Heart left ventricle (tissue), 16 donors: ENCODE results near the gene GDPD1. TPM values are rescaled to one million over a fixed set of nuclear protein-coding genes. Genes with fewer than 3 reads are reported as not detected.

Experiments used
- ATAC-seq, 4 donors: fragments of 200-7000 bp; cut with Tn5 transposase; one replicate each; pipeline ENCODE4 v1.9.1; 2020 to 2022; ENCODE audit warnings: moderate library complexity in 4 of 4, mild to moderate bottlenecking in 3 of 4, moderate number of reproducible peaks in 1 of 4
- DNase-seq, 5 donors: peaks; one replicate each; pipeline ENCODE4 v3.0.0-alpha.2; 2020
- H3K27ac ChIP-seq, 12 donors: fragments of 200-600 bp; sonication (generic) in 4 of 12; one replicate each; pipeline versions ENCODE4 v1.5.0 to v1.8.0; 2016 to 2022; ENCODE audit warnings: mild to moderate bottlenecking in 2 of 12
- H3K27me3 ChIP-seq, 9 donors: fragments of 200-600 bp; sonication (generic) in 2 of 9; one replicate each; pipeline versions ENCODE4 v1.5.1 to v1.8.0; 2016 to 2022; ENCODE audit warnings: mild to moderate bottlenecking in 3 of 9
- H3K36me3 ChIP-seq, 9 donors: fragments of 200-600 bp; sonication (generic) in 2 of 9; one replicate each; pipeline versions ENCODE4 v1.5.0 to v1.8.0; 2018 to 2022; ENCODE audit warnings: mild to moderate bottlenecking in 2 of 9
- H3K4me1 ChIP-seq, 12 donors: fragments of 200-600 bp; sonication (generic) in 4 of 12; one replicate each; pipeline versions ENCODE4 v1.5.0 to v1.8.0; 2016 to 2022; ENCODE audit warnings: mild to moderate bottlenecking in 3 of 12
- H3K4me3 ChIP-seq, 12 donors: fragments of 200-600 bp; sonication (generic) in 4 of 12; one replicate each; pipeline versions ENCODE4 v1.5.0 to v1.8.0; 2017 to 2022; ENCODE audit warnings: mild to moderate bottlenecking in 9 of 12, moderate library complexity in 4 of 12
- H3K9me3 ChIP-seq, 12 donors: fragments of 200-600 bp; sonication (generic) in 4 of 12; one replicate each; pipeline versions ENCODE4 v1.5.0 to v1.8.0; 2016 to 2022; ENCODE audit warnings: mild to moderate bottlenecking in 1 of 12
- POLR2A ChIP-seq, 2 donors: fragments of 450-650 bp; IDR thresholded peaks; one replicate each; pipeline ENCODE4 v1.6.1; 2017; ENCODE audit warnings: antibody characterized with exemption in 2 of 2, mild to moderate bottlenecking in 2 of 2, moderate library complexity in 2 of 2
- WGBS, 4 donors: extraction: QIAGEN DNeasy Blood & Tissue Kit in 2 of 4; methylation state at CpG; one replicate each; pipeline versions ENCODE4 v1.1.5 to v1.1.7; 2013 to 2018; 5-methylcytosine and 5-hydroxymethylcytosine counted together
- intact Hi-C, 10 donors: fragments of 100-400 bp; cut with DNase I; formaldehyde crosslinking; loops; one replicate each; pipeline versions ENCODE4 v1.11.1 to v1.14.2; 2022
- polyA plus RNA-seq, 2 donors: library from polyadenylated mRNA; stranded (reverse); fragments of 200-250 nt; gene quantifications; one replicate each; pipeline ENCODE4 v1.2.3, GENCODE V29; 2013
- total RNA-seq, 9 donors: library from RNA; depleted of rRNA in 2 of 9; stranded (reverse); fragments of >200 nt in 2 of 9; fragmentation: NEBNext Ultra II Directional in 3 of 9; extraction: Animal tissue kit (Norgen Biotek cat#: 25700) in 3 of 9; gene quantifications; one replicate each; pipeline versions ENCODE4 v1.1.0 to v1.2.4, GENCODE V29; 2016 to 2023
- TF ChIP-seq, protein P1 (sequence below), 12 donors: fragments of 200-600 bp; sonication (generic) in 4 of 12; IDR thresholded peaks; one replicate each; pipeline versions ENCODE4 v1.5.0 to v1.8.0; 2018 to 2022; ENCODE audit warnings: antibody characterized with exemption in 12 of 12, mild to moderate bottlenecking in 5 of 12
- donor health status: ischemic (EF 13 %, LVEDD 7.1; RV severe dilation, severe dysfunction).
- donor health status: healthy with polysubstance abuse.
- donor health status: DM: no; HTN: yes; CAD: no.
- donor health status: DM: no; HTN: no; CAD: no.
- donor health status: ischemic (EF 25% LVEDD 6.9; RV normal size, moderate dysfunction).
- donor health status: ischemic (EF 25% LVEDD 5.7; RV mildly dilated, moderate dysfunction).
- donor health status: healthy.
- donor health status: DM: yes; HTN: yes; CAD: no.
- donor health status: ischemic (EF 35%, LVEDD 5.7; RV mildly dilated, moderate dysfunction).
- donor health status: nonischemic (EF 11% LVEDD 7.7; RV severe dilation, severe dysfunction).
- donor health status: DM: yes; HTN: yes; CAD: no.
- donor health status: PGD.
- donor health status: ischemic (EF 29% LVEDD 5.4; RV normal size, mild dysfunction).
- donor health status: nonischemic (EF 23%, LVEDD 6.1; RV moderate dilation, normal function).

Gene GDPD1
- total and polyA plus RNA-seq, 11 donors, result 0.75 to 4.0 (median 2.7) TPM

DNA sequence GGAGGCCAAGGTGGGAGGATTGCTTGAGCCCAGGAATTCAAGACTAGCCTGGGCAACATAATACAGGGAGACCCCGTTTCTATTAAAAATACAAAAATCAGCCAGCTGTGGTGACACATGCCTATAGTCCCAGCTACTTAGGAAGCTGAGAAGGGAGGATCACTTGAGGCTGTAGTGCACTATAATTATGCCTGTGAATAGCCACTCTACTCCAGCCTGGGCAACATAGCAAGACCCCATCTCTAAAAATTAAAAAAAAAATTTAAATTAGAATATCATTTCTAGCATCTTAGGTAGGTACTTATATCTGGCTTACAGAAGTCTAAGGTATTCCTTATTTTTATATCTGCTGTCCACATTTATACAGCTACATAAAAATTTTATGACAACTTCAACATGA is 18.0 kb upstream of the GDPD1 start:
- DNase-seq (no peak), ATAC-seq (no peak)
- Histone ChIP-seq H3K4me3 (no peak overlapping the region), H3K9me3 (no peaks in the 10 kb centered on the region), H3K27me3 (no peaks in the 10 kb centered on the region), H3K27ac (no peak overlapping the region), H3K36me3 (peaks cover 0 to 37% (median 0%) of the 10 kb centered on the region in 9 donors), H3K4me1 (no peaks in the 10 kb centered on the region)
- intact Hi-C loops, result no loop called here
- WGBS, 4 donors, result 92 to 100% (median 96%) methylated on average over 1 of the region's 1 CpG
- TF ChIP-seq POLR2A (IDR thresholded peaks at IDR 0.05), result no peak
- TF ChIP-seq, protein P1, sequence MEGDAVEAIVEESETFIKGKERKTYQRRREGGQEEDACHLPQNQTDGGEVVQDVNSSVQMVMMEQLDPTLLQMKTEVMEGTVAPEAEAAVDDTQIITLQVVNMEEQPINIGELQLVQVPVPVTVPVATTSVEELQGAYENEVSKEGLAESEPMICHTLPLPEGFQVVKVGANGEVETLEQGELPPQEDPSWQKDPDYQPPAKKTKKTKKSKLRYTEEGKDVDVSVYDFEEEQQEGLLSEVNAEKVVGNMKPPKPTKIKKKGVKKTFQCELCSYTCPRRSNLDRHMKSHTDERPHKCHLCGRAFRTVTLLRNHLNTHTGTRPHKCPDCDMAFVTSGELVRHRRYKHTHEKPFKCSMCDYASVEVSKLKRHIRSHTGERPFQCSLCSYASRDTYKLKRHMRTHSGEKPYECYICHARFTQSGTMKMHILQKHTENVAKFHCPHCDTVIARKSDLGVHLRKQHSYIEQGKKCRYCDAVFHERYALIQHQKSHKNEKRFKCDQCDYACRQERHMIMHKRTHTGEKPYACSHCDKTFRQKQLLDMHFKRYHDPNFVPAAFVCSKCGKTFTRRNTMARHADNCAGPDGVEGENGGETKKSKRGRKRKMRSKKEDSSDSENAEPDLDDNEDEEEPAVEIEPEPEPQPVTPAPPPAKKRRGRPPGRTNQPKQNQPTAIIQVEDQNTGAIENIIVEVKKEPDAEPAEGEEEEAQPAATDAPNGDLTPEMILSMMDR (IDR thresholded peaks at IDR 0.05), result no peak

DNA sequence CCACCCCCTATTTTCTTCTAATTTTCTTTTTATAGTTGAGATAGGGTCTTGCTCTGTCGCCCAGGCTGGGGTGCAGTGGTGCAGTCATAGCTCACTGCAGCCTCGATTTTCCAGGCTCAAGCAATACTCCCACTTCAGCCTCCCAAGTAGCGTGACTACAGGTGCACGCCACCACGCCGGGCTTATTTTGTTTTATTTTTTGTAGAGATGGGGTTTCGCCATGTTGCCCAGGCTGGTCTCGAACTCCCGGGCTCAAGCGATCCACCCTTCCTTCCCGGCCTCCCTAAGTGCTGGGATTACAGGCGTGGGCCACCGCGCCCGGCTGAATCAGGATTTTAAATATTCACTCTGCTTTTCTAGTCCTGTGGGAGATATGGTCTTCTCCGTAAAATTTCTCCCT is 941 bp upstream of the GDPD1 start:
- H3K9me3 ChIP-seq, result no peaks in the 10 kb centered on the region
- peaks cover 0 to 15% (median 6%) of the 10 kb centered on the region in 9 donors for H3K36me3 ChIP-seq
- ATAC-seq (no peak), DNase-seq (no peak)
- H3K27me3 ChIP-seq, result no peaks in the 10 kb centered on the region
- H3K4me3 ChIP-seq, result no peak overlapping the region
- peaks cover 0 to 13% (median 0%) of the 10 kb centered on the region in 12 donors for H3K4me1 ChIP-seq
- H3K27ac ChIP-seq, result no peak overlapping the region
- TF ChIP-seq, protein P1 (IDR thresholded peaks at IDR 0.05), result no peak
- TF ChIP-seq POLR2A (IDR thresholded peaks at IDR 0.05), result no peak
- WGBS, 4 donors, result 93 to 97% (median 95%) methylated on average over 16 of the region's 16 CpGs
- intact Hi-C loops, result no loop called here

DNA sequence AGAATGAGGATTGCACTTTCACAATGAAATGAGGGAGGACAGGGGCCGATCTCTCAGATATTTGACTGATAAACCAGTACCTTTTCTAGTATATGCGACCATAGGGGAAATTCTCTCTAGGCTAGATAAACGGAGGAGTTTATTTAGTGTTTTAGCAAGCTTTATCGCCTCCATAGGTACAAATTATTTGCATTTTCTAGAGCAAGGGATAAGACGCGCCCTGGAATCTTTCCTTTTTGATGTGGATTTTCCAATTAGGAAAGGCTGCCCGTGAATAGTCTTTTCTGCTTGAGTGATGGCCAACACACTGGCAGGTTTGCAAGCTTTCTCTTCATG is 351 bp upstream of the GDPD1 start:
- TF ChIP-seq, protein P1 (IDR thresholded peaks at IDR 0.05), result no peak
- no peak for TF ChIP-seq POLR2A (IDR thresholded peaks at IDR 0.05)
- intact Hi-C loops, result loop anchor here in 1 of 10 donors (5.0 kb wide), 1 partner anchor 222 kb away; no protein-coding TSS in a partner anchor
- 35 to 42% (median 37%) methylated on average over 7 of the region's 7 CpGs for WGBS, 4 donors

DNA sequence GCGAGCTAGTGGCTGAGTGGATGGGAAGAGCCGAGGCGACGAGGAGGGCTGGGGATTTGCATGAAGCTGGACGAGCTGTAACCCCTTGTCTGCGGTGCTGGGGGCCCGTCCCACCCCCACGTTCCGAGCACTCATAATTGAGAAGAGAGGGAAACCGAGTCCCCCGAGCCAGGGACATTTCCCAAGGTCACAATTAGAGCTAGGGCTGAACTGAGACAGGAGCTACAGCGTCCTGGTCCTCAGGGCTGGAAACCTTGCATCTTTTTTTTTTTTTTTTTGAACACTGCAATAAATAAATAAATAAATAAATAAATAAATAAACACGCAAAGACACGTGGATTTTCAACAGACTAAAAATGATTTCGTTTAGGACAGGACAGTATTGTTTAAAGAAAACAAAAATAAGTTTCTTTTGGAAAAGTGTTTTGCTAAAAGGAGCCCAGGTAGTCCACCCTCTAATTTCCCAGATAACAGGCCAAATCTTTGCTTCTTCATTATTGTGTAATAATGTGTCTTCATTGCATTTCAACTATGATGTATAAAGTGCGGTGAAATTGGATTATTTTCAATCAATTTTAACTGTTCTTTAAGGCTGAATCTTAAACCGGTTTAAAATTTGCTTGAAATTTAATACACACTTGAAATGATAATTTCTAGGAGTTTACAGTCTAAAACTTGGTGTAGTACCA is 992 bp downstream of the GDPD1 start:
- TF ChIP-seq, protein P1 (IDR thresholded peaks at IDR 0.05), result no peak
- TF ChIP-seq POLR2A (IDR thresholded peaks at IDR 0.05), result no peak
- H3K36me3 ChIP-seq, result no peaks in the 10 kb centered on the region
- WGBS, 4 donors, result 10 to 12% (median 11%) methylated on average over 17 of the region's 17 CpGs
- peaks cover 0 to 13% (median 0%) of the 10 kb centered on the region in 12 donors for H3K4me1 ChIP-seq
- no peaks in the 10 kb centered on the region for H3K9me3 ChIP-seq
- intact Hi-C loops, result loop anchor here in 1 of 10 donors (5.0 kb wide), 1 partner anchor 221 kb away; no protein-coding TSS in a partner anchor
- H3K27me3 ChIP-seq, result no peaks in the 10 kb centered on the region
- H3K4me3 ChIP-seq, result peak overlapping the region; percentile 64 to 96 (median 79)
- DNase-seq (peak in 1 of 5 donors; percentile 27), ATAC-seq (no peak)
- H3K27ac ChIP-seq, result peak overlapping the region in 5 of 12 donors; percentile 26 to 74 (median 69)

More for the DNA sequence above, 351 bp upstream of the GDPD1 start:
- Histone ChIP-seq H3K4me3 (peak overlapping the region in 11 of 12 donors; percentile 68 to 96 (median 80)), H3K36me3 (peaks cover 0 to 9% (median under 1%) of the 10 kb centered on the region in 9 donors), H3K27ac (peak overlapping the region in 2 of 12 donors; percentile 69 to 80), H3K4me1 (peaks cover 0 to 13% (median 0%) of the 10 kb centered on the region in 12 donors), H3K9me3 (no peaks in the 10 kb centered on the region), H3K27me3 (no peaks in the 10 kb centered on the region)
- DNase-seq (no peak), ATAC-seq (no peak)
